CD4-positive, alpha-beta T cell (primary cell): ENCODE results near the gene PRRX2. TPM values are rescaled to one million over a fixed set of nuclear protein-coding genes. Genes with fewer than 3 reads are reported as not detected.

Source experiments
- ATAC-seq: fragments of 200-7000 bp; cut with Tn5 transposase; one replicate; pipeline ENCODE4 v1.10.0; 2022; ENCODE audit warnings: mild to moderate bottlenecking; ENCODE audit not compliant: poor library complexity
- CTCF ChIA-PET: fragments of 350-600 bp; sonication (Branson Sonifier 250); formaldehyde crosslinking; loops from one replicate; lab custom pipeline; 2021; ENCODE audit warnings: antibody characterized with exemption, inconsistent platforms; lab: Charles Lee
- POLR2A ChIA-PET: fragments of 350-600 bp; sonication (Branson Sonifier 250); formaldehyde crosslinking; loops from one replicate; lab custom pipeline; 2021; ENCODE audit warnings: antibody characterized with exemption, inconsistent platforms; lab: Charles Lee
- DNase-seq, 14 experiments: peaks; one replicate each; pipeline ENCODE4 v3.0.0-alpha.2; 2013 to 2020; ENCODE audit warnings: mixed read lengths in 2 of 14
- H3K27ac ChIP-seq, 2 donors: one replicate each; pipeline versions ENCODE4 v1.5.1 to v1.7.0; 2013; ENCODE audit warnings: low read length in 2 of 2, low read depth in 1 of 2, mild to moderate bottlenecking in 1 of 2
- H3K27me3 ChIP-seq, 2 experiments: 1 replicate in 1 of 2; 2 replicates in 1 of 2; pipeline versions ENCODE4 v1.6.1 to v1.7.0; 2013; ENCODE audit warnings: low read length in 2 of 2, control low read depth in 1 of 2, mild to moderate bottlenecking in 1 of 2, moderate library complexity in 1 of 2; ENCODE audit not compliant: insufficient read depth in 2 of 2, control insufficient read depth in 1 of 2
- H3K36me3 ChIP-seq: one replicate; pipeline ENCODE4 v1.6.1; 2013; ENCODE audit warnings: low read length, control low read depth; ENCODE audit not compliant: insufficient read depth
- H3K4me1 ChIP-seq: one replicate; pipeline ENCODE4 v1.6.1; 2013; ENCODE audit warnings: low read length, control low read depth; ENCODE audit not compliant: insufficient read depth
- H3K4me3 ChIP-seq: one replicate; pipeline ENCODE4 v1.5.1; 2013; ENCODE audit warnings: mild to moderate bottlenecking, low read length, moderate library complexity
- H3K9me3 ChIP-seq, 2 experiments: 1 replicate in 1 of 2; 2 replicates in 1 of 2; pipeline versions ENCODE4 v1.6.1 to v1.7.0; 2013; ENCODE audit warnings: low read length in 2 of 2, mild to moderate bottlenecking in 2 of 2, control low read depth in 1 of 2, moderate library complexity in 1 of 2; ENCODE audit not compliant: control insufficient read depth in 1 of 2, insufficient read depth in 1 of 2
- H3K27ac Mint-ChIP-seq: one replicate; pipeline ENCODE4 v1.8.0; 2020; ENCODE audit warnings: mixed read lengths
- H3K27me3 Mint-ChIP-seq: one replicate; pipeline ENCODE4 v1.8.0; 2021; ENCODE audit warnings: mixed read lengths
- H3K36me3 Mint-ChIP-seq: one replicate; pipeline ENCODE4 v1.8.0; 2021; ENCODE audit warnings: low read depth, mixed read lengths
- H3K4me1 Mint-ChIP-seq: one replicate; pipeline ENCODE4 v1.8.0; 2021; ENCODE audit warnings: low read depth, mixed read lengths
- H3K4me3 Mint-ChIP-seq: one replicate; pipeline ENCODE4 v1.8.0; 2020; ENCODE audit warnings: mild to moderate bottlenecking, mixed read lengths
- H3K9me3 Mint-ChIP-seq: one replicate; pipeline ENCODE4 v1.8.0; 2020; ENCODE audit warnings: mixed read lengths
- CTCF ChIP-seq: fragments of 200-600 bp; IDR thresholded peaks from one replicate; pipeline ENCODE4 v1.8.0; 2022; ENCODE audit warnings: antibody characterized with exemption, mild to moderate bottlenecking
- intact Hi-C, 2 experiments: fragments of 100-400 bp; cut with DNase I in 1 of 2; cut with micrococcal nuclease in 1 of 2; formaldehyde crosslinking; loops; one replicate each; pipeline versions ENCODE4 v1.15.1 to v1.9.0; 2023 to 2025; cut with DNase I, micrococcal nuclease
- total RNA-seq, 174 experiments: library from RNA in 2 of 174; stranded (reverse) in 2 of 174; gene quantifications; one replicate each; pipeline ENCODE4 v1.2.3 and lab custom pipeline; 2021 to 2026

PRRX2 gene
- total RNA-seq, 2 experiments from 2014 or later = not detected

DNA sequence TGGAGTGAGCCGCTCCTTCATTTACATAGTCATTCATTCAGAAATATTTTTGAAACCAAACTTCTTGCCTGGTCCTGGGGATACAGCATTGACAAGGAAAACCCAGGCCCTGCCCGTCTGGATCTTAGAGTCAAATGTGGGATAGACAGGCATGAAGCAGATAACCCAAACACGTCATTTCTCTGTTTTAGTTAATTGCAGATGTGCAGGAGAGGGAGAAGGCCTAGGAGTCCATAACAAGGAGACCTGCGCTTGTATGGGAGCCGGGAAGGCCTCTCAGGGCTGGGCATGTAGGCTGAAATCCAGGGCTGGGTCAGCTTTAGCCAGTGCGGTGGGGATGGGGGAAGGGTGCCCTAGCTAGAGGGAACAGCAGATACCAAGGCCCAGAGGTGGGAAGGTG lies 43.3 kb downstream of the PRRX2 start:
- intact Hi-C loops = no loop called here
- Histone ChIP-seq H3K36me3 (no peaks in the 10 kb centered on the region), H3K9me3 (no peaks in the 10 kb centered on the region), H3K4me3 (no peak overlapping the region), H3K27ac (no peak overlapping the region), H3K27me3 (no peaks in the 10 kb centered on the region), H3K4me1 (peaks cover 30% of the 10 kb centered on the region)
- POLR2A ChIA-PET = no interaction called here
- H3K27ac Mint-ChIP-seq = no peak overlapping the region
- no peaks in the 10 kb centered on the region for H3K9me3 Mint-ChIP-seq
- peaks cover 22% of the 10 kb centered on the region for H3K4me1 Mint-ChIP-seq
- TF ChIP-seq CTCF = no peak
- no peaks in the 10 kb centered on the region for H3K27me3 Mint-ChIP-seq
- CTCF ChIA-PET = no interaction called here
- no peak for DNase-seq
- H3K4me3 Mint-ChIP-seq = no peak overlapping the region
- no peaks in the 10 kb centered on the region for H3K36me3 Mint-ChIP-seq
- ATAC-seq = no peak

DNA sequence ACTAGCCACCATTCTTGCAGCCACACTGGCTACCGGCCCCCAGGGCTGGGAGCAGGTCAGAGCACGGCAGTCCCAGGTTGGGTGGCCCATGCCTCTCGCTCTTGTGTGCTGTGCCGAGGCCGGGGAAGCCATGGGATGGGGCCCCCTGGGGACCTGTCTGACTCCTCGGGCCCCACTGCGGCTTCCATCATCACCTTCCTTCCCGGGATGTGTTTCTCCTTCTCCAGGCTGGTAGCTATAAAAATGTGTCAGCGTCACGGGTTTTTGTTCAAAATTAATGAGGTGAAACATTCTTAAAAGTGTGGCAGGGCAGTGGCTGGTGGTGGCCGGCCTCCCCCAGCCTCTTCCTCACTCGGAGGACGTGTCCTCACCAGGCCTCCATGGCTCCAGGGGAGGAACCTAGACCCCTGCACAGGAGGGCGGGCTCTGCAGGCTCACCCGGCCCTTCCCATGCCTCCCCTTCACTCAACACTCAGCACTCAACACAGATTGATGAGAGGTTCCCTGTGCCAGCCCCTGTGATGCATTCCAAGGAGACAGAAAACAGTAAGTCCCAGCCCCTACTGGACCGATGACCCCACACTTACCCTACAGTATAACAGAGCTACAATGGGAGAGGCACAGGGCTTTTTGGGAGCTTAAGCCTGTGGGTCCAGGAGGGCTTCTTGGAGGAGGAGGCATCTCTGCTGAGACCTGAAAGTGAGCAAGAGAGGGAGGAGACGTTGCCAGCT lies 44.2 kb downstream of the PRRX2 start:
- ChIA-PET CTCF (no interaction called here), POLR2A (no interaction called here)
- Histone ChIP-seq H3K9me3 (no peaks in the 10 kb centered on the region), H3K4me1 (peaks cover 30% of the 10 kb centered on the region), H3K36me3 (no peaks in the 10 kb centered on the region), H3K27me3 (no peaks in the 10 kb centered on the region), H3K27ac (no peak overlapping the region), H3K4me3 (no peak overlapping the region)
- Mint-ChIP-seq H3K4me1 (peaks cover 22% of the 10 kb centered on the region), H3K27ac (no peak overlapping the region), H3K27me3 (no peaks in the 10 kb centered on the region), H3K9me3 (no peaks in the 10 kb centered on the region), H3K4me3 (no peak overlapping the region), H3K36me3 (no peaks in the 10 kb centered on the region)
- no peak for DNase-seq
- intact Hi-C loops = no loop called here
- no peak for TF ChIP-seq CTCF
- no peak for ATAC-seq

DNA sequence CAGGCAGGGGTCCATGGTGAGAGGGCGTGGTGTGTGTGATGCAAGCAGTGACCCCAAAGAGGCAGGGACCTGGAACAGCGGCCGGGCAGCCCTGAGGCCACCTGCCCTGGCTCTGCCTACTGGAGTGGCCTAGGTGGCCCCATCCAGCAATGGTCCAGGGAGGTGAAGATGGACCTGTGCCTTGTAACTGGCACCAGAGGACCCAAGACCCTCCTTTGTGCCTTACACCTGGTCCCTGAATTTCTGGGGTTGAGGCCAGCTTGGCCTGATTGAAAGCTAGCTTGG lies 44.7 kb downstream of the PRRX2 start:
- intact Hi-C loops = no loop called here
- no peak overlapping the region for H3K27ac ChIP-seq
- DNase-seq (no peak), ATAC-seq (no peak)
- H3K36me3 ChIP-seq = no peaks in the 10 kb centered on the region
- peaks cover 22% of the 10 kb centered on the region for H3K4me1 Mint-ChIP-seq
- no peak overlapping the region for H3K4me3 Mint-ChIP-seq
- no peak for TF ChIP-seq CTCF
- no peaks in the 10 kb centered on the region for H3K36me3 Mint-ChIP-seq
- H3K27me3 ChIP-seq = no peaks in the 10 kb centered on the region
- ChIA-PET CTCF (interaction anchor here (1.1 kb wide), 1 partner anchor 17 kb away, joined by 4 read pairs; no protein-coding TSS in a partner anchor), POLR2A (no interaction called here)
- peaks cover 30% of the 10 kb centered on the region for H3K4me1 ChIP-seq
- no peaks in the 10 kb centered on the region for H3K9me3 Mint-ChIP-seq
- H3K27me3 Mint-ChIP-seq = no peaks in the 10 kb centered on the region
- no peak overlapping the region for H3K27ac Mint-ChIP-seq
- H3K9me3 ChIP-seq = no peaks in the 10 kb centered on the region
- H3K4me3 ChIP-seq = no peak overlapping the region
